DMS 273 (cell line): Measurements from ENCODE around the gene PLPPR3.

Experiments
- DNase-seq: peaks from one replicate; lab custom pipeline; 2025; ENCODE audit not compliant: unreplicated experiment; lab: John Stamatoyannopoulos, UW

Gene PLPPR3, protein sequence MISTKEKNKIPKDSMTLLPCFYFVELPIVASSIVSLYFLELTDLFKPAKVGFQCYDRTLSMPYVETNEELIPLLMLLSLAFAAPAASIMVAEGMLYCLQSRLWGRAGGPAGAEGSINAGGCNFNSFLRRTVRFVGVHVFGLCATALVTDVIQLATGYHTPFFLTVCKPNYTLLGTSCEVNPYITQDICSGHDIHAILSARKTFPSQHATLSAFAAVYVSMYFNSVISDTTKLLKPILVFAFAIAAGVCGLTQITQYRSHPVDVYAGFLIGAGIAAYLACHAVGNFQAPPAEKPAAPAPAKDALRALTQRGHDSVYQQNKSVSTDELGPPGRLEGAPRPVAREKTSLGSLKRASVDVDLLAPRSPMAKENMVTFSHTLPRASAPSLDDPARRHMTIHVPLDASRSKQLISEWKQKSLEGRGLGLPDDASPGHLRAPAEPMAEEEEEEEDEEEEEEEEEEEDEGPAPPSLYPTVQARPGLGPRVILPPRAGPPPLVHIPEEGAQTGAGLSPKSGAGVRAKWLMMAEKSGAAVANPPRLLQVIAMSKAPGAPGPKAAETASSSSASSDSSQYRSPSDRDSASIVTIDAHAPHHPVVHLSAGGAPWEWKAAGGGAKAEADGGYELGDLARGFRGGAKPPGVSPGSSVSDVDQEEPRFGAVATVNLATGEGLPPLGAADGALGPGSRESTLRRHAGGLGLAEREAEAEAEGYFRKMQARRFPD

DNA sequence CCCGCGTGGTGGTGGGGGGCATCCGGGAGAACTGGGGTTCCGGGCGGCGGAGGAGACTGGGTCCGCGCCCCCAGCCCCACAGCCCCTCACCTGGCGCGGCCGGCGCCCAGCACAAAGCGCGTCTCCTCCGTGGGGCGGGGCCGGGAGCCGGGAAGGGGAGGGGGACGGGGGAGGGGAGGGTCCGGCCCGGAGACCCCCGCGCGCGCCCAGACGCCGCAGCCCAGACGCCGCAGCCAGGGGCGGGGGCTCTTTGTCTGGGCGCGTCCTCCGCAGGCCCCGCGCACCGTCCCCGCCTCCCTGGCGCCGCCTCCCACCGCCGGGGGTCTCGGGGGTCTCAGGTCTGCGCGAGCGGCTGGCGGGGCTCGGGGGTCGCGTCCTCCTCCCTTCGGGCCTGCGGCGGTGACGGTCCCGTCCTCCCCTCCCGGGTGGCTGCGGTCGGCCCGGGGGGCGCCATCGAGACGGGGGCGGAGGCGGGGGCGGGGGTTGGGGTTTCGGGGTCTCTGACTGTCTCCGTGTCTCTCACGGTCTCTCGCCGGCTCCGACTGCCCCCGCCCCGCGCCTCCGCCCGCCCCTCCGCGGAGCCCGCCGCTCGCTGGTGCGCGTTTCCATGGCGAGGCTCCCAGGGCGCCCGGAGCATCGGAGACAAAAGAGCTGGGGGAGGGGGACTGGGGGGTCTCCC is at the start of gene PLPPR3:
Gene PLPPR3 (minus strand): TSS at position 131 of the 679 bp plus-strand sequence. CDS start 396 bp downstream, outside the sequence.
- DNase-seq: peak; percentile 58

DNA sequence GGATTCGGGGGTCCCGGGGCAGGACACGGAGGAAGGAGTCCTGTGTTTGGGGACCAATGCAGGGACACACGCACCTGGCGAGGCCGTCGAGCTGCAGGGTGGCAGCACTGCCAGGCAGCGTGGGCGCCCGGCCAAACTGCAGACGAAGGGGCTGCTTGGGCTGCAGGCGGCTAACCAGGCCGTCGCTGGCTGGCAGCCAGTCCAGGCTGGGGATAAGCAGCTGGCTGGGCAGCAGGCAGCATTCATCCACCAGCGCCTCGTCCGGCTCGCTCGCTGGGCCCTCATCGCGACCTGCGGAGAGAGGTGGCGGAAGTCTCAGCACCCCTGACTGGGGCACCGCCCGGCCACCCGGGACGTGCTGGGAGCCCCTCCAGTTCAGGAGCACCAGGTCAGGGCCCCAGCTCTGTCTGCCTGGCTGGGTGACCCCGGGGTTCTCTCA is 49.2 kb upstream of the PLPPR3 start:
- peak; percentile 96 for DNase-seq

GRCh38 chr19:870314-870713 is 48.6 kb upstream of the PLPPR3 start:
- no peak for DNase-seq

GRCh38 chr19:869245-870177 is 47.8 kb upstream of the PLPPR3 start:
- peak; percentile 41 for DNase-seq

GRCh38 chr19:868458-869244 is 46.9 kb upstream of the PLPPR3 start:
- DNase-seq: no peak

DNA sequence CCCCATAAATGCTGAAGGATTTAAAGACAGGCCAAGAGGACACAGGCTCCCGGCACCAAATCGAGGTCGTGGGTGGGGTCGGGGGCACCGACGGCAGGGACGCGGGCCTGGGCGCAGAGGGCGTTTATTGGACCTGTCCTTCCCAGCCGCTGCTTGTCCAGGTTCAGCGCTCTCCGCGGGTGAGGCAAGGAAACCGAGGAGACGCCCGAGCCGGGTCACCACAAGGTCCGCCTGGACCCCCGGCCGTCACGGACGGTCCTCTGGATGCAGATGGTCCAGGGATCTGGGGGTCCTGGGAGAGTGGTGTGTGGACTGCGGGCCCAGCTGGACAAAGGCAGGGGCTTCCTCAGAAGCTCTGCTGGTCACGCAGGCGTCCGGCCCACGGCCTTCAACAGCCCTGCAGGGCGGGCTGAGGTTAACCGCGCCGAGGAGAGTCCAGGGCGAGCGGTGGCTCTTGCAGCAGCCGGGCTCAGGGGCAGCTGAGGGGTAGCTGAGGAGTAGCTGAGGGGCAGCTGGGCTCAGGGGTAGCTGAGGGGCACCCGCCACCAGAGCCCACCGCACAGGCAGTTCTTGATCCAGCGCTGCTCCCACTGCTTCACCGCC is 46.2 kb upstream of the PLPPR3 start:
- no peak for DNase-seq

DNA sequence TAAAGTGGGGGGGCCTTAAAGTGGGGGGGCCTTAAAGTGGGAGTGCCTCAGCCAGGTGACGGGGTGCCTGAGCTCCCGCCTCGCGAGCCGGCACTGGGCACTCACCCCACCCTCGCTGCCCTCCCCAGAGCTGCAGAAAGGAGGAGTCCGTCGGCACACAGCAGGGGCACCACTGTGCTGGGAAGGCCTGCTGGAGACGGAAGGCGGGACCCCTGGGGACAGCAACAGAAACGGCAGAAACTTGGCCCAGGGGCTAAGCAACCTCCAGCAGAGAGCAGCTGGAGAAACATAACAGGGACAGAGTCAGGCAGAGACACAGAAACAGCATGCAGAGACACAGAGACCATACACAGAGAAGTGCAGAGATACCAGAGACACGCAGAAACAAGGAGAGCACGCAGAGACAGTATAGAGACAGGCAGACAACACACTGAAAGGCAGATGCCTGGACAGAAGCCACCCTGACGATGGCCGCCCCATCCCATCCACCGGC is 45.6 kb upstream of the PLPPR3 start:
- no peak for DNase-seq

GRCh38 chr19:866769-867300 is 45.1 kb upstream of the PLPPR3 start:
- no peak for DNase-seq

DNA sequence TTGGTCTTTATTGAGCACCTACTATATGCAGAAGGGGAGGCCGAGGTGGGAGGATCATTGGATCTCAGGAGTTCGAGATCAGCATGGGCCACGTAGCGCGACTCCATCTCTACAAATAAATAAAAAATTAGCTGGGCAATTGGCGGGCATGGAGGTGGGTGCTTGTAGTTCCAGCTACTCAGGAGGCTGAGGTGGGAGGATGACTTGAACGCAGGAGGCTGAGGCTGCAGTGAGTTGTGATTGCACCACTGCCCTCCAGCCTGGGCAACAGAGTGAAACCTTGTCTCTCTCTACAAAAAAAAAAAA is 41.5 kb upstream of the PLPPR3 start:
- DNase-seq: no peak

DNA sequence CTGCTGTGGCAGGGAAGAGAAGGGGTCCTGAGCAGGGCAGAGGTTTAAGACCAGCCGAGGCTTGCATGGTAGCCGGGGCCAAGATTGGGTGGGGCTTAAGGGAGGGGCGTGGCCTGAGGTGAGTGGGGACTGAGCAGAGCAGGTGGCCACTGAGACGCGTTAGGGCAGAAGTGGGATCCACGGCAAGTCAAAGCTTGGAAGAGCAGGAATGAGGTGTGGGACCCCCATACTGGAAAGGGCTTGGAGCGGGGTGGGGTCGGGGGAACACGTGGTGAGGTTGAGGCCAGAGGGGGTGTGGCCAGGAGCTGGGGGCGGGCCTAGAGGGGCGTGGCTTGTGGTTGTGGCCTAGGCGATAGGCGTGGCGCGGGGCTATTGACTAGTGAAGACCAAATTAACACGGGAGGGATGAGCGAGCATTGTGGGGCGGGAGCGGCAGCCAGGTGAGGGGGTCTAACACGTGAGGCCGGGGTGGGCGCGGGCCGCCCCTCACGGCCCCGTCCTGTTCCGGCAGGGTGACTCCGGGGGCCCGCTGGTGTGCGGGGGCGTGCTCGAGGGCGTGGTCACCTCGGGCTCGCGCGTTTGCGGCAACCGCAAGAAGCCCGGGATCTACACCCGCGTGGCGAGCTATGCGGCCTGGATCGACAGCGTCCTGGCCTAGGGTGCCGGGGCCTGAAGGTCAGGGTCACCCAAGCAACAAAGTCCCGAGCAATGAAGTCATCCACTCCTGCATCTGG is 41.0 kb upstream of the PLPPR3 start:
- DNase-seq: peak; percentile 71

- DNase-seq: peak; percentile 78
These were observed 40.2 kb upstream of the PLPPR3 start for GRCh38 chr19:861756-862580.

GRCh38 chr19:861141-861755 is 39.5 kb upstream of the PLPPR3 start:
- DNase-seq: no peak

DNA sequence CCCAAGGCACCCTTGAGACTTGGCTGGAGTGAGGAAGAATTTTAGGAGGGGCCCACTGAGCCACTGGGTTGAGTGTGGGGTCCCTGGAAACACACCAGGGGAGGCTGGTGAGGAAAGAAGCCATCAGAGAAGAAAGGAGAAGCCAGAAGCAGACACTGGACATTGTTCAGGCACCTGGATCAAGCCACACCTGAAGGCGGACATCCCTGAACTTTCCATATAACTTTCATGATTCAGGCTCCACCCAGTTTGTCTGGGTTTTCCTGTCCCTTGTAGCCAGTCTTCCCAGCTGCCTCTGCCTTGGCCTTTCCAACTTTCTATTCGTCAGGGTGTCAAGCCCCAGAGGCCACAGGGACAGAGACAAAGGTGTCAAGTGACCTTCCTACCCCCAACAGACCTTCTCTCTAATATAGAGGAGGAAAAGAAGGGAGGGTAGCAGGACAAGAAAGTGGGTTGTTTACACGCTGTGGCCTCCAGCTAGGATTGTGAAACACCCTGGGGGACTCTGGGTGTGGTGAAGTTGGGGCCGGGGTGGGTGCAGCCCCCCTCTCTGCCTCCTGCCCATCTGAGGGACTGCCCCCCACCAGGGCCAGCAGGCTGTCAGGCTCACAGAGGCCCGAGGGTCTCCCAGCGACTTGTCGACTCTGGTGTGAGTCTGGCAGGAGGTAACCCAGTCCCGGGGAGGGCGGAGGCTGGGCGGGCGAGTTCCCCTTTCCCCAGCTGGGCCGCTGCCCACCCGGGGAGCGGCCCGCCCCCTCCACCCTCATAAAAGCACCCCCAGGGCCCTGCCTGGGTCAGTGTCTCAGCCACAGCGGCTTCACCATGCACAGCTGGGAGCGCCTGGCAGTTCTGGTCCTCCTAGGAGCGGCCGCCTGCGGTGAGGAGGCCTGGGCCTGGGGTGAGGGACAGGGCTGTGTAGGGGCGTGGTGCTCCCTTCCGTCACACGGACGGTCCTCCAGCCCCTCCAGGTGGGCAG is 37.4 kb upstream of the PLPPR3 start, which contains the start of gene CFD:
Gene CFD (plus strand): TSS at position 797 of the 976 bp plus-strand sequence. CDS start 26 bp downstream, at position 823.
- DNase-seq: no peak

GRCh38 chr19:858284-858683 is 36.5 kb upstream of the PLPPR3 start:
- DNase-seq: no peak

- no peak for DNase-seq
These were observed 33.9 kb upstream of the PLPPR3 start for GRCh38 chr19:855566-856120.

DNA sequence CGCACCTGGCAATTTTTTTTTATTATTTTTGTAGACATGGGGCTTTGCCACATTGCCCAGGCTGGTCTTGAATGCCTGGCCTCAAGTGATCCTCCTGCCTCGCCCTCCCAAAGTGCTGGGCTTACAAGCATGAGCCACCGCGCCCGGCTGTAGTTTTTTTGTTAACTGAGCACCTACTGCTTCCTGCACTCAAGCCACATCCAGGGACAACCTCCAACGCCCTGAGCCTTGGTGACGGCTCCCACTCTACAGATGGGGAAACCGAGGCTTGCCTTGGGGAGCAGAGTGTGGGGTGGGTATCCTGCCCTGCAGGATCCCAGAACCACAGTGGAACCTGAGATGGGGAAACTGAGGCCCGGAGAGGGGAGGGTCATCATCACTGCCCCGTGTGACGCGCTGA is 33.4 kb upstream of the PLPPR3 start:
- DNase-seq: no peak
